ENCODE results near the gene NDUFS7. TPM values are rescaled to one million over a fixed set of nuclear protein-coding genes. Genes with fewer than 3 reads are reported as not detected.

NDUFS7 gene
- total and polyA plus RNA-seq, 3 donors from 2014 or later, result 170 to 176 (median 172) TPM

DNA sequence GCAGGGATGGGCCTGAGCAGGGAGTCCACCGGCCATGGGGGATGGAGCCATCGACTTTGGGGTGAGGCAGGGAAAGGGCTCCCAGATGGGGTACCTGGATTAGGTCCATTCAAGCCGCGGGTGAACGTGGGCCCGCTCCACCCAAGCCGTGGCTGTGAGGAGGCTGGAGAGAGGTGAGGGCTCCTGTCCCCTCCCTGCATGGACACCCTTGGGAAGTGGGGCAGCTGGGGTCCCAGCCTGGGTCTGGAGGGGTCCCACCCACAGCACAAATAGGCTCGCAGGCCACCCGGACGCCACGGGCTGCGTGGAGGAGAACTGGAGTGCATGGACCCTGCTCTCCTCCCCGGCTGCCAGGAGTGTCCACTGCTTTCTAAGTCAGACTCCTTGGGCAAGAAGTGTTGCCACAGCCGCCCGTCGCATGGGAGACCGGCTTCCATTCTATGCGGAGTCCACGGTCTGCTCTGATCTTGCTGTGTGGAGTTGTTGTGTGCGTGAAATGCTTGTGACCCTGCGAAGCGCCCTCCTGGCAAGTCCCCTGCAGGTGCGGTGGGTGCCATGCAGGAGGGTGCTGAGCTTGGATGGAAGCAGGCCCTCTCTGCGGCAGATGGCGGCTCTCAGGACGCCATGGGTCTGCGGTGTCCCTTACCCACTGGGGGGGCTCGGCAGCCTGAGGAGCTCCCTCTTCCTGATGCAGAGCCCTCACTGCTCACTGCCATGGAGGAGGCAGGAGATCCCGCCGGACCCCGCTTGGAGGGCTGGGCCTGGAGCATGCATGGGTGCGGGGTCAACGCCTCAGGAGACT is 25.7 kb downstream of the NDUFS7 start:
- intact Hi-C loops (cut with DNase I; ENCODE audit: low total_unique reads), result no loop called here
- WGBS, 2 donors, result 36 to 45% methylated on average over 15 to 26 of the region's 33 CpGs
- no peaks in the 10 kb centered on the region for H3K27me3 ChIP-seq
- H3K36me3 ChIP-seq (ENCODE audit: low read depth, missing control alignments), result no peaks in the 10 kb centered on the region
- TF ChIP-seq, protein P1, sequence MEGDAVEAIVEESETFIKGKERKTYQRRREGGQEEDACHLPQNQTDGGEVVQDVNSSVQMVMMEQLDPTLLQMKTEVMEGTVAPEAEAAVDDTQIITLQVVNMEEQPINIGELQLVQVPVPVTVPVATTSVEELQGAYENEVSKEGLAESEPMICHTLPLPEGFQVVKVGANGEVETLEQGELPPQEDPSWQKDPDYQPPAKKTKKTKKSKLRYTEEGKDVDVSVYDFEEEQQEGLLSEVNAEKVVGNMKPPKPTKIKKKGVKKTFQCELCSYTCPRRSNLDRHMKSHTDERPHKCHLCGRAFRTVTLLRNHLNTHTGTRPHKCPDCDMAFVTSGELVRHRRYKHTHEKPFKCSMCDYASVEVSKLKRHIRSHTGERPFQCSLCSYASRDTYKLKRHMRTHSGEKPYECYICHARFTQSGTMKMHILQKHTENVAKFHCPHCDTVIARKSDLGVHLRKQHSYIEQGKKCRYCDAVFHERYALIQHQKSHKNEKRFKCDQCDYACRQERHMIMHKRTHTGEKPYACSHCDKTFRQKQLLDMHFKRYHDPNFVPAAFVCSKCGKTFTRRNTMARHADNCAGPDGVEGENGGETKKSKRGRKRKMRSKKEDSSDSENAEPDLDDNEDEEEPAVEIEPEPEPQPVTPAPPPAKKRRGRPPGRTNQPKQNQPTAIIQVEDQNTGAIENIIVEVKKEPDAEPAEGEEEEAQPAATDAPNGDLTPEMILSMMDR (IDR thresholded peaks at IDR 0.05), result no peak
- TF ChIP-seq POLR2A (IDR thresholded peaks at IDR 0.05), result no peak
- peaks cover 53% of the 10 kb centered on the region for H3K4me1 ChIP-seq
- DNase-seq, result no peak
- peak overlapping the region; percentile 98 to 100 for H3K4me3 ChIP-seq
- H3K27ac ChIP-seq, result peak overlapping the region; percentile 50 to 94
- no peaks in the 10 kb centered on the region for H3K9me3 ChIP-seq

DNA sequence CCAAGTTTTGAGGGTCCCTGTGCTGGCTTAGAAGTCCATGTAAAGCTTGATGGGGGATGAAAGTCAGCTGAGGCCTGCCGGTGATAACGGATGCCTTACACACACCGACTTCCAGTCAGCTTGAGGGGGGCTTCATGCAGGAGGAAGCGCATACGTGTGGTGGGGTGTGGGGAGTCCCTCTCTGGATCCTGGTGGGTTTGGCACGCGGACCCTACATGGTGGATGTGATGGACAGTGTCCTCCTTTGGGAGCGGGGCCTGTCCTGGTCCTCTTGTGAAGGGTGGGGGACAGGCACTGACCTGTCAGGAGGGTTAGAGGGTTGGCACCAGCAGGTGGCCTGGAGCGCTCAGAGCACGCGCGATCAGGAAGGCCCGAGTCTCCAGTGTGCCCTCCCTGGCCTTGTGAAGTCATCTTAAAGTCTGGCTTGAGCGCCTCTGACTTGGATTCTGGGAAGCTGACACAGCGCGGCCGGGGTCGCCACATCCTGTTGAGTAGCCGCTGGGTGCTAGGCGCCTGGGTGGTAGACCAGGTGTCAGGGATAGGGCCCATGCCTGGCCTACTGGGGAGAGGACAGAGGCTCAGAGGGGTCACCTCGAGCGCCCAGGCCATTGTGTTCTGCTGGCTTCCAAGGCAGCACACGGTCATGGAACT is 26.6 kb downstream of the NDUFS7 start:
- intact Hi-C loops (cut with DNase I; ENCODE audit: low total_unique reads), result no loop called here
- H3K27me3 ChIP-seq, result no peaks in the 10 kb centered on the region
- DNase-seq, result no peak
- peak overlapping the region; percentile 19 to 50 for H3K27ac ChIP-seq
- 70 to 71% methylated on average over 21 to 23 of the region's 23 CpGs for WGBS, 2 donors
- no peaks in the 10 kb centered on the region for H3K9me3 ChIP-seq
- TF ChIP-seq POLR2A (IDR thresholded peaks at IDR 0.05), result no peak
- TF ChIP-seq, protein P1 (IDR thresholded peaks at IDR 0.05), result no peak
- no peaks in the 10 kb centered on the region for H3K36me3 ChIP-seq (ENCODE audit: low read depth, missing control alignments)
- no peak overlapping the region for H3K4me3 ChIP-seq
- peaks cover 62% of the 10 kb centered on the region for H3K4me1 ChIP-seq

DNA sequence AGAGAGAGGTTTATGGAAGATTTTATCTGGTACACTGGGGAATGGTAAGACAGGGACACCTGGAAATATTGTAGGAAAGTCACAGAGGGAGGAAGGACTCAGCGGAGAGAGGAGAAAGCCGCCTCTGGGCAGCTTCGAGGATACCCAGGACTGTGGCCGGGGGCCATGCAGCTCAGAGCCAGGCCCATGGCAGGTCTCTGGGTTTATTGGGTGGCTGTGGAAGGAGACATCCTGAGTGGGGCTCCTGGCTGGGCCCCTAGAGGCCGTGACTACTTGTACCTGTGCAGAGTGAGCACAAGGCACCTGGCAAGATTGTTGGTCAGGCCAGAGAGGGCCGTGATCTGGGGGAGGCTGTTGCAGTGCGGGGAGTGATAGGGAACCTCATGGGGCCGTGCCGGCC is 27.1 kb downstream of the NDUFS7 start:
- intact Hi-C loops (cut with DNase I; ENCODE audit: low total_unique reads), result no loop called here
- TF ChIP-seq POLR2A (IDR thresholded peaks at IDR 0.05), result no peak
- TF ChIP-seq, protein P1 (IDR thresholded peaks at IDR 0.05), result no peak
- Histone ChIP-seq H3K9me3 (no peaks in the 10 kb centered on the region), H3K36me3 (ENCODE audit: low read depth, missing control alignments) (no peaks in the 10 kb centered on the region), H3K4me3 (no peak overlapping the region), H3K27me3 (no peaks in the 10 kb centered on the region), H3K4me1 (peaks cover 67% of the 10 kb centered on the region), H3K27ac (peak overlapping the region; percentile 19 to 50)
- DNase-seq, result no peak
- WGBS, 2 donors, result 62 to 68% methylated on average over 7 to 9 of the region's 9 CpGs

DNA sequence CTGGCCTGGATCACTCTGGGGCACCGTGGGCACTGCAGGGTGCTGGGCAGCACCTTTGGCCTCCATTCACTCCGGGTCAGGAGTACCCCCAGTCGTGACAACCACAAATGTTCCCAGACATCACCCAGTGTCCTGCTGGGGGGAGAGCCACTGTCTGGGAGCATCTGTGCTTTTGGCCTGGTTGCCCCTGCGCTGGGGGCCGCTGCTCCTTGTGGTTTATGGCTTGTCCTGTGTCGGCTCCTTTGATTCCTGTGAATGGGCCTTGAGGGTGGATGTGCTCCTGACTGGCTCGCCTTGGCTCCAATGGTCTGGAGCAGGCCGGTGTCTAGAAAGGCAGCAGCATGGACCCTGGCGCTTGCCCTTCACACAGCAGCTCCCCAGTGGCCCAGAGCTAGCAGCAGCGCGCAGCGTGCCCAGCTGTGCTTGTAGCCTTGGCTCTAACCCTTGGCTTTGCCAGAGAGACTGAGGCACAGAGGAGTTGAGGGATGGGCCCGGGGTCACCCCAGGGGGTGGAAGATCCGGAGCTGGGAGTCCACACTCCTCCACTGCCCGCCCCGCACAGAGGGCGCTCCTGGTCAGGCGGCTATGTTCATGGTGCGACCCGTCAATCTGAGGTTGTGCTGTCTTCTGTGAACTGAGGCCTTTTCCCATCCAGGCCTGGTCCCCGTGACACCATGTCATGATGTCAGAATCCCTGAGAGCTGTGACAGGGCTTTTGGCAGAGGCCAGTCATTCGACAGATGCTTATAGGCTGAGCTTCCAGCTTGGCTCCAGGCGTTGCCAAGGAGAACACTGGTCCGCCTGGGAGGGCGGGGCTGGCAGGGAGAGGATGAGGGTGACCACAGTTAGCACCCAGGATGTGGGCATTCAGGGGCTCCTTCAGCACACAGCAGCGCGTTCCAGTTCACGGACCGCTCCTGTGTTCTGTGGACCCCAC is 27.8 kb downstream of the NDUFS7 start:
- TF ChIP-seq, protein P1 (IDR thresholded peaks at IDR 0.05), result no peak
- TF ChIP-seq POLR2A (IDR thresholded peaks at IDR 0.05), result no peak
- intact Hi-C loops (cut with DNase I; ENCODE audit: low total_unique reads), result no loop called here
- no peaks in the 10 kb centered on the region for H3K9me3 ChIP-seq
- WGBS, 2 donors, result 53 to 58% methylated on average over 19 to 28 of the region's 29 CpGs
- H3K27me3 ChIP-seq, result no peaks in the 10 kb centered on the region
- no peak for DNase-seq
- H3K36me3 ChIP-seq (ENCODE audit: low read depth, missing control alignments), result no peaks in the 10 kb centered on the region
- peaks cover 69% of the 10 kb centered on the region for H3K4me1 ChIP-seq
- H3K27ac ChIP-seq, result peak overlapping the region; percentile 1 to 50
- H3K4me3 ChIP-seq, result no peak overlapping the region
